ENCODE measurements around the gene ZBTB7C. TPM values are rescaled to one million over a fixed set of nuclear protein-coding genes. Genes with fewer than 3 reads are reported as not detected.

The ZBTB7C gene
- total RNA-seq, 1 donor from 2014 or later, result 1.1 TPM

DNA sequence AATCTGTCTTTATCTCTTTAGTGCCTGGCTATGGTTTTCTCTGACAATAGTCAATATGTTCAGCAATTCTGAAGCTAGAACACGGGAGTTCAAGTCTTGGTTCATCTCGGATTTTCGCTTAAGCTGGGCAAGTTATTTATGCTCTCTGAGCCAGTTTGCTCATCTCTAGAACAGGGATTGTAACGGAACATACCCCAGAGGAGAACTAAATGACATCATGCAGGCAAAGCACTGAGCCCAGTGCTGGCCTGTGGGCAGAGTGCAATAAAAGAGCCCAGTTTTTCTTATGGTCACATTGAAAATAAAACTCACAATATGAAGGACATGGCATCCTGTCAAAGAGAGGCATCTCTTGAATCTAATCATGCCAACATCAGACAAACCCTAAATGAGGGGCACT, 143.9 kb downstream of the ZBTB7C start:
- no peak for DNase-seq (ENCODE audit: low read depth)
- Histone ChIP-seq H3K36me3 (ENCODE audit: control insufficient read depth, insufficient read depth, low read length) (no peaks in the 10 kb centered on the region), H3K27me3 (ENCODE audit: control insufficient read depth, insufficient read depth, low read length) (no peaks in the 10 kb centered on the region), H3K4me3 (ENCODE audit: low read depth, low read length) (no peak overlapping the region)
- no peak for TF ChIP-seq CTCF (IDR thresholded peaks at IDR 0.05; ENCODE audit: insufficient read depth, low read length, poor library complexity, severe bottlenecking)

GRCh38 chr18:48263914-48264902, 145.0 kb downstream of the ZBTB7C start:
- Histone ChIP-seq H3K27me3 (ENCODE audit: control insufficient read depth, insufficient read depth, low read length) (no peaks in the 10 kb centered on the region), H3K4me3 (ENCODE audit: low read depth, low read length) (no peak overlapping the region), H3K36me3 (ENCODE audit: control insufficient read depth, insufficient read depth, low read length) (no peaks in the 10 kb centered on the region)
- no peak for TF ChIP-seq CTCF (IDR thresholded peaks at IDR 0.05; ENCODE audit: insufficient read depth, low read length, poor library complexity, severe bottlenecking)
- DNase-seq (ENCODE audit: low read depth), result peak; percentile 62

- Histone ChIP-seq H3K27me3 (ENCODE audit: control insufficient read depth, insufficient read depth, low read length) (no peaks in the 10 kb centered on the region), H3K36me3 (ENCODE audit: control insufficient read depth, insufficient read depth, low read length) (no peaks in the 10 kb centered on the region), H3K4me3 (ENCODE audit: low read depth, low read length) (no peak overlapping the region)
- no peak for TF ChIP-seq CTCF (IDR thresholded peaks at IDR 0.05; ENCODE audit: insufficient read depth, low read length, poor library complexity, severe bottlenecking)
- no peak for DNase-seq (ENCODE audit: low read depth)
Observed at GRCh38 chr18:48263192-48263853, 145.9 kb downstream of the ZBTB7C start.

- Histone ChIP-seq H3K4me3 (ENCODE audit: low read depth, low read length) (no peak overlapping the region), H3K36me3 (ENCODE audit: control insufficient read depth, insufficient read depth, low read length) (no peaks in the 10 kb centered on the region), H3K27me3 (ENCODE audit: control insufficient read depth, insufficient read depth, low read length) (no peaks in the 10 kb centered on the region)
- DNase-seq (ENCODE audit: low read depth), result no peak
- no peak for TF ChIP-seq CTCF (IDR thresholded peaks at IDR 0.05; ENCODE audit: insufficient read depth, low read length, poor library complexity, severe bottlenecking)
Observed at GRCh38 chr18:48260237-48260636, 148.9 kb downstream of the ZBTB7C start.

- no peaks in the 10 kb centered on the region for H3K36me3 ChIP-seq (ENCODE audit: control insufficient read depth, insufficient read depth, low read length)
- no peaks in the 10 kb centered on the region for H3K27me3 ChIP-seq (ENCODE audit: control insufficient read depth, insufficient read depth, low read length)
- no peak overlapping the region for H3K4me3 ChIP-seq (ENCODE audit: low read depth, low read length)
- DNase-seq (ENCODE audit: low read depth), result no peak
- TF ChIP-seq CTCF (IDR thresholded peaks at IDR 0.05; ENCODE audit: insufficient read depth, low read length, poor library complexity, severe bottlenecking), result no peak
Observed at GRCh38 chr18:48256848-48257247, 152.3 kb downstream of the ZBTB7C start.

Measured in kidney epithelial cell (primary cell).